ENCODE data around the gene TMPO.
A peak's percentile ranks its signal among the peaks of the same experiment; 100 is the strongest.
"Not testable (repeated sequence)": the region's sequence is repeated elsewhere in the genome, so short reads cannot be mapped to it uniquely, and the experiment has no call there.

TMPO gene

GRCh38 chr12:98587084-98587483 lies 71.7 kb downstream of the TMPO start:
- no peak for FAIRE-seq
- no peak for DNase-seq (ENCODE audit: insufficient read length, low spot score)
- TF ChIP-seq TAF1 (IDR thresholded peaks at IDR 0.05; ENCODE audit: low read depth, low read length) (no peak), PAX5 (IDR thresholded peaks at IDR 0.05; ENCODE audit: insufficient read depth, low read length, severe bottlenecking) (no peak), POLR2AphosphoS5 (IDR thresholded peaks at IDR 0.05; ENCODE audit: low read depth, low read length) (no peak), SPI1 (IDR thresholded peaks at IDR 0.05; ENCODE audit: low read depth, low read length) (no peak), POLR2A (IDR thresholded peaks at IDR 0.05; ENCODE audit: low read depth, low read length) (no peak), POU2F2 (IDR thresholded peaks at IDR 0.05; ENCODE audit: low read depth, low read length) (no peak)

GRCh38 chr12:98591209-98591608 lies 75.8 kb downstream of the TMPO start:
- TF ChIP-seq POLR2AphosphoS5 (IDR thresholded peaks at IDR 0.05; ENCODE audit: low read depth, low read length) (no peak), POLR2A (IDR thresholded peaks at IDR 0.05; ENCODE audit: low read depth, low read length) (no peak), POU2F2 (IDR thresholded peaks at IDR 0.05; ENCODE audit: low read depth, low read length) (no peak), TAF1 (IDR thresholded peaks at IDR 0.05; ENCODE audit: low read depth, low read length) (no peak), PAX5 (IDR thresholded peaks at IDR 0.05; ENCODE audit: insufficient read depth, low read length, severe bottlenecking) (no peak), SPI1 (IDR thresholded peaks at IDR 0.05; ENCODE audit: low read depth, low read length) (no peak)
- no peak for DNase-seq (ENCODE audit: insufficient read length, low spot score)
- FAIRE-seq: no peak

GRCh38 chr12:98592825-98593322 lies 77.5 kb downstream of the TMPO start:
- FAIRE-seq (no peak), DNase-seq (ENCODE audit: insufficient read length, low spot score) (no peak)
- TF ChIP-seq TAF1 (IDR thresholded peaks at IDR 0.05; ENCODE audit: low read depth, low read length) (no peak), POLR2A (IDR thresholded peaks at IDR 0.05; ENCODE audit: low read depth, low read length) (no peak), PAX5 (IDR thresholded peaks at IDR 0.05; ENCODE audit: insufficient read depth, low read length, severe bottlenecking) (no peak), POU2F2 (IDR thresholded peaks at IDR 0.05; ENCODE audit: low read depth, low read length) (no peak), SPI1 (IDR thresholded peaks at IDR 0.05; ENCODE audit: low read depth, low read length) (no peak), POLR2AphosphoS5 (IDR thresholded peaks at IDR 0.05; ENCODE audit: low read depth, low read length) (no peak)

GRCh38 chr12:98593351-98594049 lies 78.1 kb downstream of the TMPO start, which contains the start of gene SLC25A3:
Gene SLC25A3 (plus strand): TSS chr12:98593686. CDS start chr12:98593979, 293 bp downstream.
- TF ChIP-seq PAX5 (IDR thresholded peaks at IDR 0.05; ENCODE audit: insufficient read depth, low read length, severe bottlenecking): no peak
- peak; percentile 85 for TF ChIP-seq TAF1 (IDR thresholded peaks at IDR 0.05; ENCODE audit: low read depth, low read length)
- TF ChIP-seq SPI1 (IDR thresholded peaks at IDR 0.05; ENCODE audit: low read depth, low read length): no peak
- peak; percentile 87 for TF ChIP-seq POU2F2 (IDR thresholded peaks at IDR 0.05; ENCODE audit: low read depth, low read length)
- peak; percentile 99 for TF ChIP-seq POLR2A (IDR thresholded peaks at IDR 0.05; ENCODE audit: low read depth, low read length)
- TF ChIP-seq POLR2AphosphoS5 (IDR thresholded peaks at IDR 0.05; ENCODE audit: low read depth, low read length): peak; percentile 99
- FAIRE-seq (peak; percentile 99), DNase-seq (ENCODE audit: insufficient read length, low spot score) (peak; percentile 86)

- no peak for DNase-seq (ENCODE audit: insufficient read length, low spot score)
- no peak for FAIRE-seq
- TF ChIP-seq POLR2AphosphoS5 (IDR thresholded peaks at IDR 0.05; ENCODE audit: low read depth, low read length): peak; percentile 1; the same call in 1 of the 2 replicates
- no peak for TF ChIP-seq POLR2A (IDR thresholded peaks at IDR 0.05; ENCODE audit: low read depth, low read length)
Measured at GRCh38 chr12:98594050-98594835, 78.9 kb downstream of the TMPO start.

- FAIRE-seq: no peak
- DNase-seq (ENCODE audit: insufficient read length, low spot score): no peak
Measured at GRCh38 chr12:98595243-98595988, 80.0 kb downstream of the TMPO start.

GRCh38 chr12:98597313-98597712 lies 81.9 kb downstream of the TMPO start:
- DNase-seq (ENCODE audit: insufficient read length, low spot score); FAIRE-seq: not testable (repeated sequence)

More at GRCh38 chr12:98595243-98595988, 80.0 kb downstream of the TMPO start:
- TF ChIP-seq TAF1 (IDR thresholded peaks at IDR 0.05; ENCODE audit: low read depth, low read length) (no peak), SPI1 (IDR thresholded peaks at IDR 0.05; ENCODE audit: low read depth, low read length) (no peak), POLR2A (IDR thresholded peaks at IDR 0.05; ENCODE audit: low read depth, low read length) (no peak), POLR2AphosphoS5 (IDR thresholded peaks at IDR 0.05; ENCODE audit: low read depth, low read length) (no peak), POU2F2 (IDR thresholded peaks at IDR 0.05; ENCODE audit: low read depth, low read length) (no peak), PAX5 (IDR thresholded peaks at IDR 0.05; ENCODE audit: insufficient read depth, low read length, severe bottlenecking) (no peak)

Measured in GM12891 (cell line).